GM18508 (cell line): Measurements from ENCODE around the gene SMYD5.
"Not testable (repeated sequence)": the region's sequence is repeated elsewhere in the genome, so short reads cannot be mapped to it uniquely, and the experiment has no call there.

Source experiments
- ATAC-seq: cut with Tn5 transposase; IDR thresholded peaks from one replicate; pipeline ENCODE4 v1.9.1; 2021; ENCODE audit warnings: moderate number of reproducible peaks; ENCODE audit not compliant: insufficient read depth, unreplicated experiment

SMYD5 gene

DNA sequence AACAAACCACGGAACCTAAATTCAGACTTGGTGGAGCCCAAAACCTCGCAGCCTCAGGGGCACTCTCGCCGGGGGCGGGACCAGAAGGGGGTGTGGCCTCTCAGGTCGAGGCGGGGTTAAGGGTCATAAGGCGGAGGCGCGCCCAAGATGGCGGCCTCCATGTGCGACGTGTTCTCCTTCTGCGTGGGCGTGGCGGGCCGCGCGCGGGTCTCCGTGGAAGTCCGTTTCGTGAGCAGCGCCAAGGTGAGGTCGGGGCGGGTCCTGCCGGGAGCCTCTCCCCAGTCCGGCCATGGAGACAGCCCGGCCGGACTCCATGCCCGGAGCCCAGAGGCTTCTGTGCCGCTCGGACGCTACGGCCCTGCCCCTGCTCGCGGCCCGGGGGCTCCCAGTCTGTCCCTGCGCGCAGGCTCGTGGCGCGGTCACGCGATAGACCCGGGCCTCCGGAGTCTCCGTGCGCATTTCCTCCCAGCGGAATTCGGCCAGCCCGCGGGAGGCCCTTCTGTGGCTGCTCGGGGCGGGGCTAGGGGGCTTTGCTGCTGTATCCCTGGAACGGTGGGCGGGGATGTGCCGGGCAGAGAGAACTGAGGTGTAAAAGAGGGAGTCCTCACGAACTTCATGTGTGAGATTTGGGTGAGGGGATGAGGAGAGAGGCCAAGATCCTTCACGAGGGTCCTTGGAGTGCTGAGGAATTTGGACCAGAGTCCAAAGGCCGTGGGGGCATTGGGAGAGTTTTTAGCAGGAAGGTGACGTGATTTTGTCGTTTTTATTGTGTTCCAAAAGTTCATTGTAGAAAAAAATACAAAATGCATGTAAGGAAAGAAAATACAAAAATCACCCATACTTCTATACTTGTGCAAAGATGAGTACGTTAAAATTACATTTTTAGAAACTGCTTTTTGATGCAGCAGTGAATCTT is at the start of gene SMYD5:
Gene SMYD5 (plus strand): TSS at position 126 of the 916 bp plus-strand sequence. CDS start 22 bp downstream, at position 148.
- ATAC-seq: peak; percentile 67

DNA sequence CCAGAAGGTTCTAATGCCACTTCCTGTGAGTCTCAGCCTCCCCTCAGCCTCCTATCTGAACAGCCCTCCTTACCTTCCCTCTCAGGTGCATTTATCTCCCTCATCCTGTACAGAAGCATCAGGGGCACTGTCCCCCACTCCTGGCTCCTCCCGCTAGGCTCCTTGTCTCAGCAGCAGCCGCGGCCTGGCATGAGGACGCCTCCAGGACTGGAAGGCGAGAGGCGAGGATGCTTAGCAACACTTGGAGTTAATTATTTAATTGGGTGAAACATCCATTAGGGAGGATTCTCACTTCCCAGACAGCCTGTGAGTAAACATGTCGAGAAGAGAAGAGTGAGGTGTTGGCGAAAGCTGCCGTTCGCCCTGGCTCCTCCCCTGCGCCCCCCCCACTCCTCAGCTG is 48.1 kb upstream of the SMYD5 start:
- not testable (repeated sequence) for ATAC-seq

DNA sequence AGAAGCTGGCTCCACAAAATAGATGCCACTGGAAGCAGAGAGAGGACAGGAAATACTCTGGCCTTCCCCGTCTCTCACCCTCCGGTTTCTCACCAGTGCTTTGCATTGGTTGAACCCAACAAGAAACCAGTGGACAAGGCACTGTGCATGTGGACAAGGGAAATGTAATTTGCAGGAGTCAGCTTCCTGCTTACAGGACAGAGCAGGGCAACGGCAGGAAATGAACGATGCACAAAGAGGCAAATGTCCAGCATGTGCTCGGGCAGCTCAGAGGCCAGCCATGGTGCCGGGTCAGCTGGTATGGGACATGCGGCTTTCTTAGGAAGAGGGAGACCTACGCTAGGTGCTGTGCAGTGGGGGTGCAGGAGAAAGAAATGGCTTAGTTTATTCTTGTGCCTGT is 47.2 kb upstream of the SMYD5 start:
- ATAC-seq: not testable (repeated sequence)

DNA sequence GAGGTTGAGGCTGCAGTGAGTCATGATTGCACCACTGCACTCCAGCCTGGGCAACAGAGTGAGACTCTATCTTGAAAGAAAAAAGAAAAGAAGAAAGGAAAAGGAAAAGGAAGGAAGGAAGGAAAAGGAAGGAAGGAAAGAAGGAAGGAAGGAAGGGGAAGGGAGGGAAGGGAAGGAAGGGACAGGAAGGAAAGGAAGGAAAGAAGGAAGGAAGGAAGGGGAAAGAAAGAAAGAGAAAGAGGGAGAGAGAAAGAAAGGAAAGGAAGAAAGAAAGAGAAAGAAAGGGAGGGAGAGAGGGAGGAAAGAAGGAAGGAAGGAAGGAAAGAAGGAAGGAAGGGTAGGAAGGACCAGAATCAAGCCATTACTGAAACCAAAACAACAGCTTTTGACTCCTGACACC is 45.7 kb upstream of the SMYD5 start:
- ATAC-seq: not testable (repeated sequence)

DNA sequence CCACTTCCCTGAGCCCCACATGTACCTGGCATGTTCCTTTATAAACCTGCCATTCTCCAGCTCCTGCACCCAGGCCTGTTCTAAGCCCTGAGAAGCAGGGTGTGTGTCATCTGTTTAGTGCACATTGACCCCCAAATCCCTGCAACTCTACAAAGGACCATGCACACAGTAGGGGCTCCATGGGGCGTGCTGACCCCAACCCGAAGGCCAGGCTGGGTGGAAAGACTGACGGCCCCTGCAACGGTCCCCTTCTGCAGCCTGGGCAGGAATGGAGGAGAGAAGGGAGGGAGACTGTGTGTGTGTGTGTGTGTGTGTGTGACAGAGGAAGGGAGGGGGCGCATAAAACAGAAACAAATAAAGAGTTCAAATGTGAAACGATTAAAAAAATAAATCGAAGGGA is 43.7 kb upstream of the SMYD5 start:
- ATAC-seq: not testable (repeated sequence)

DNA sequence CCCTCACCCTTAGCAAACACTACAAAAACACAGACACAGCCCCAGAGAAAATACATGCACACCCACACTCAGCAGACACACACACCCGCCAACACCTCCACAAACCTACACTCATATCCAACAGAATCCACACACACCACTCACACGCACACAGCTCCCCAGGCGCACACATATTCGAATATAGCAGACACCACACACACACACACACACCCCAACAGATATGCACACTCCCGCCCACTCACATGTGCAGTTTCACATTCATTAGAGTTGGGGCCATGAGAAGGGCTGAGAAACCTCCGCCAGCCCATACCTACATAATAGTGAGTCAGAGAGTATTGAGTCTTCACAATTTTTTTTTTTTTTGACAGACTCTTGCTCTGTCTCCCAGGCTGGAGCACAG is 41.1 kb upstream of the SMYD5 start:
- ATAC-seq: no peak

DNA sequence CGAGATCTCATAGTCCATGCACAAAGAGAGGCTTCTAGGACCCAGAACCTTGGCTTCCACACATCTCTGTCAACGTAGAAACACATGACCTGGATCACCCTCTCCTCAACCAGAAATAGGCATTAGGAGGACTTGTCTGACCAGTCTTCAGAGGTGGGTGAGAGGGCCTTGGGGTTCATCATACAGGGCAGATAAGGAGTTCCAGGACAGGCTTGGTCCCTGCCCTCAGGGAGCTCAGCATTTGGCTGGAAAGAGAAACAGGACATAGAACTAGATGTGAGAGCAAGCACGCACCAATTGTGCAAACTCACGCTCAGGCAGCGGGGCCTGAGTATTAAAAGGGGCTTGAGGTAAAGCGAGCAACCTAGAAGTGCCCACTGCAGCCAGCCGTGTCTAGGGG is 40.3 kb upstream of the SMYD5 start:
- no peak for ATAC-seq

DNA sequence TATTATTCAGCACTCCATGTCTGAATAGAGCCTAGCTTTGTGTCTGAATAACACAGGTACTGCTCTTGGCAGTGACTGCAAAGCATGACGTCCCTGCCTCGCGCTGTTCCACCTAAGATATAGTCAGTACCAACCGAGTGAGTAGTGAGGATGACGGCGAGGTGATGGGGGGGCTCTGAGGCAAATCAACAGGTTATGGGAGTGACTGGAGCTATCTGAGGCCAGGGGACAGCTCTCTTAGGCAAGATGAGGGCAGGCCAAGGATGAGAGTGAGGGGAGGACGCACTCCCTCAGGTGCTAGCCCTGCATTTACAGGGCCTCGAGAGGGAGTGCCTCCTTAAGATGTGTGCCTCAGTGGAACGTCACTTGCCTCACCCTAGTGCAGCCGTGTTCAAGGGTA is 39.8 kb upstream of the SMYD5 start:
- no peak for ATAC-seq

DNA sequence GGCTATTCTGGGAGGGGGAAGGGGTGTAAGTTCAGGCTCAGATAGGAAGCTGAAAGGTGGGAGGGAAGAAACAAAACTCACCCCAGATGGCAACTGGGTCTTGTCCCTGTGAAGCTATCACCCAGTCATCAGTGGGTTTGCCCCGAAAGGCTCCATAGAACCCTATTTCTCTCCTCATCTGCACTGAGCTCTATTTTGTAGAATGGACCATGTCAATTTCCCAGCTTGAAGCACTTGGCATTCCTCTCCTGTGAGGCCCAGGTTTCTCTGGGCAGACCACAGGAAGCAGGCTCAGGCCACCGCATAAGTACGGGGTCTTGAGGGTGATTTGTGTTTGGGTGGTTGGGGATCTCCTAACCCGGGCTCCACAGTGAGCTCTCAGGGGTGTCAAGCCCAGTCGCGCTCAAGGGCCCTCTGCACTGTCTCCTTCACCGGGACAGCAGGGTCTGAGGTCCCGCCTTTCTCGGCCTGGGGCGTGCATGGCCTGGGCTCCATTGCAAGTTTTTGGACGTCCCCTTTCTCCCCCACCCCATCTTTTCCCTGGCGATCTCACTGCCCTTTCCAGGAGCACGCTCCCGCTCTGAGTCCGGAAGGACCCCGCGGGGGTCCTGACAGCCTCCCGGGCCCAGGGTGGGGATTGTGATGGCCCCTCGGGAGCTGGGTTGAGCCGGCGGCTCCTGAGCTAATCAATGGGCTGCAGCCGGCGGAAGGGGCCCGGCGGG is 38.9 kb upstream of the SMYD5 start:
- no peak for ATAC-seq

DNA sequence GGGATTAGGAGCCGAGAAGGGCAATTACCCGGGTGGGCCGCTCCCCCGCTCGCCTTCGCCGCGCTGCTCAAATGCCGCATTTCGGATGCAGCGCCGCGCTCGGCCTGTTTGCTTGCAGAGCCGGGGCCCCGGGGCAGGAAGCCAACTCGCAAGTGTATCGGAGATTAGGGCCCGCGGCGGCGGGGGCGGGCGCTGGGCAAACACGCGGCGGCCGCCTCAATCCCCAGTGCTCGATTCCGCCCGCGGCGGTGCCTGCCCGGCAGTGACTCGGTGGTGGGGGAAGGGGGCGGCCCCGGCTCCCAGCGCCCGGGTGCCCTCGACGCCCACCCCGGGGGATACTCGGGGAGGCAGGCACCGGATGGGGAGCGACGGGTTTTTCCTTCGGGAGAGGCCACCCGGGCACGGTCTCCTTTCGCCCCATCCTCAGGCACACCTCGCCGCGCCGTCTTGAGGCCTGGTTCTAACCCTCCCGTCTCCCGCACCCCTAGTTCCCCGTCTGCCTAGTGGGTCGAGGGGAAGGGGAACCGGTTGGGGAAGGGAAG is 38.3 kb upstream of the SMYD5 start:
- no peak for ATAC-seq

DNA sequence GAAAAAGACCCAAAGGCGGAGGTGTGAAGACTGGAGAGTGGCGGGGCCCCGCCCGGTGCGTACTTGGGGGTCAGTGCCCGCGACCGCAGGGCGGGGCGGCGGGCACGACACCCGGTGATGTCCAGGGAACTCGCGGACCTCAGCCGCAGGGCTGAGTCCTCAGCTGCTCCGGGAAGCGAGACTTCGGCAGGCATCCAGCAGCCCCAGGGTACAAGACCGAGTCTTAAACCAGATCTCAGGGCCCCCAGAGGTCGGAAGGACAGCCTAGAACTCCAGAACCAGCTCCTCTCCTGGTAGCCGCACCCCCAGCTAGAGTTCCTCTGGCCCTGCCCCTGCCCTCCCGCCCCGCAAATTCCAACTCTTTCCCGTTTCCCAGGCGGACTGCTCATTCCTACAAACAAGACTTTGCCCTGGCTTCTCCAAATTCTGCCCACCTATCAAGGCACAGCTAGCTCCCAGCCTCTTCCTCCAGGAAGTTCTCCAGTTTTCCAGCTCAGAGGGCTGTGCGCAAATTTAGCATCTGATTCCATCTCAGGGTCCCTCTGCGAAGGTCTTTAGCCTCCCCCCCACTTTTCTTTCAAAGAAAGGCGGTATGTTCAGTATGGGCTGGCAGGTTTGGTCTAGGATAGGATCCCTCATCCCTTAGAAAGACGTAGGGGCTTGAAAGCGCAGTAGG is 37.7 kb upstream of the SMYD5 start:
- ATAC-seq: no peak

DNA sequence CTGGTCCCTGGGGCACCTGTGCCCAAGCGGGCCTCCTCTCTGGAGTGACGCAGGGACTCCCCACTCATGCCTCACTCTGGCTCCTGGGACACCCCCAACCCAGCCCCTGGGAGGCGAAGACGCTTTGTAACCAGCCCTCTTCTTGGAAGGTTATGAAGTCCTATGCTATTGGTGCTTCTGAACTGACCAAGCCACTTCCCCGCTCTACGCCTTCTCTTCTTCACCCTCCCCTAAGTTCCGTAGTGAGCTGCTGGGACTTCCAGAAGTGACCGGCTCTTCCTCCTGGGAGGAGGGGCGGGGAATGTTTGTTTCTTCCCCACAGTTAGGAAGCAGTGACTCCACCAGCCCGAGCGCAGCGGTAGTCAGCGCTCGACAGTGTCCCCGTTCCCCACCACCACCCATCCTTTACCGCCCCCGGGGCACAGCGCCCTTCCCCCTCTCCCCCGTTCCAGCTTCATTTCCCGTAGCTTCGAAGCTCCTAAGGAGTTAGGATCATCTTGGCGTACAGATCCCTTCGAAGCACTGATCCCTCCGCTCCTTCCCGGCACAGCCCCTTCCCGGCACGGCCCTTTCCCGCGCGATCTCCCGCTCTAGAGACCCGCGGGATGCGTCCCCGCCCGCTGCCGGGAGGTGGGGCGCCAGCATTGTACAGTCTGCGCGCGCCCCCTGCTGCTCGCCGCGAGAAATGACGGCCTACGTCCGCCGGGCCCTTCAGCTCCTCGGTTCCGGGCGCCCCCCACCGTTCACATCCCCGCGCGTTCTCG is 37.0 kb upstream of the SMYD5 start:
- peak; percentile 67 for ATAC-seq

DNA sequence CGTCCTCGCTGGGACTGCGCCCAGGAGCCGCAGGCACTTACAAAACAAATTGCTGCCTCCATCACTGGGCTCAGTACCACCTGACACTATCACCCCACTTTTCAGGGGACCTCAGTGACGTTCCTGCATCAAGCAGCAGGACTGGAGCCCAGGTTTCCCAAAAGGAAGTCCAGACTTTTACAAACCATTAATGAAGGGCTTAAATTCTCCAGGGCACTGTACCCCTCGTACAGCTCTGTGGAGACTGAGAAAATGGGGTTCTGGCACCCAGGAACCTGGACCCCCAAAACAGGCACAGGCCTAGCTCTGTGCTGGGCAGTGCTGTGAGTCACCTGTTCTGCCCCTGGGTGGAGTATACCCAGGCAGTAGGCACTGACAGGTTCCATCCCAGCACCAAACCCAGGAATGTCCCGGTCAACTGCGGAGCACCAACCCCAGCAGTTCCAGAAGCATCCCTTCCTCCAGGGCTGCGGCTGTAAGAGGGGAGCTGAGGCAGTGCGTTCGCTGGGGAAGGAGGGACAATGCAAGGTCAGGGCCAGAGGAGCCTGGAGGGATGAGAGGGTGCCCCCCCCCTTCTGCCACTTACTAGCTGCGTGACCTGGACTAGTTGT is 36.3 kb upstream of the SMYD5 start:
- no peak for ATAC-seq

DNA sequence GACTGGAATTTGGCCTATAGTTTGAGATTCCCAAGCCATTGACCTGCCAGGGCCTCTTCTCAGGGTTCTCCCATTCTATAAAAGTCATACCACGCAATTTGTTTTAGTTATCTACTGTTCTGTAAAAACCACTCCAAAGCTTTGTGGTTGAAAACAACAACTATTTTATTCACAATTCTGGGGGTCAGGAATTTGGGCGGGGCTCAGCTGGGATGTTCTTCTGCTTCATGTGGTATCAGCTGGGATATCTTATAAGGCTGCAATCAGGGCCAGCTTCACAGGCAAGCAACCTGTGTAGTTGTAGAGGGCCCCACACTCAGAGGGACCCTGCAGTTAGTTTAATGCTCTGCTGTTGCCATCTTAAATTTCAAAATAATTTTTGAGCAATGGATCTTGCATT is 28.1 kb upstream of the SMYD5 start:
- ATAC-seq: no peak

DNA sequence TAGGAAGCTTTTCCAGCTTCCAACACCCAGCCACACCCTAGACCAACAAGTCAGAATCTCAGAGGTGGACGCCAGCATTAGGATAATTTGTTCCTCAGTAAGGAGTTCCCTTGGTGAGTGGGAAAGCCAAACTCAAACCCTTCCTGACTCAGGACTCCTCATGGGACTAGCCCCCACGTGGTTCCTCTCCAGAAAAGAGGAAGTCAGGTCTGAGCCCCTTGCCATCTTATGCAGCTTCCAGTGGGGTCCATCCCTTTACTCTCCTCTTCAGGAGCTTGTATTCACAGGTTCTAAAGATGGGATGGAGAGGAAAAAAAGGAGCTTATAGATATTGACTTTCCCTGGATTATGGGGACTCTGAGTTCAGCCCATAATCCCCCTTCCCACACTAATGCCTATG is 26.5 kb upstream of the SMYD5 start:
- no peak for ATAC-seq

DNA sequence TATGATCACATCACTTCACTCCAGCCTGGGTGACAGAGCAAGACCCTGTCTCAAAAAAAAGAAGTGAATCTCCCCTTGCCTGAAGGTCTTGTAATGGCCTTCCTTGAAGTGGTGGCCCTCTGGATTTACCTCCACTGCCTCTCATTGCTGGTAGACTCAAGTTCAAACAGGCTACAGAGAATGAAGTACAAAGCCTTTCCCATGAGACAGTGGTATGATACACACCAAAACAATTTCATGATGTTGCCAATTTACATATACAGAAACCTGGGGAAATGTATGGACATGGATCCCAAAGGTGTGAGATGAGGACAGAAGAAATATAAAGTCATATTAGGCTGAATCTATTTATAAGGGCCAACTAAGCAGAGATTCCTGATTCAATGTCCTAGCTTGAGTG is 16.5 kb upstream of the SMYD5 start:
- ATAC-seq: no peak

DNA sequence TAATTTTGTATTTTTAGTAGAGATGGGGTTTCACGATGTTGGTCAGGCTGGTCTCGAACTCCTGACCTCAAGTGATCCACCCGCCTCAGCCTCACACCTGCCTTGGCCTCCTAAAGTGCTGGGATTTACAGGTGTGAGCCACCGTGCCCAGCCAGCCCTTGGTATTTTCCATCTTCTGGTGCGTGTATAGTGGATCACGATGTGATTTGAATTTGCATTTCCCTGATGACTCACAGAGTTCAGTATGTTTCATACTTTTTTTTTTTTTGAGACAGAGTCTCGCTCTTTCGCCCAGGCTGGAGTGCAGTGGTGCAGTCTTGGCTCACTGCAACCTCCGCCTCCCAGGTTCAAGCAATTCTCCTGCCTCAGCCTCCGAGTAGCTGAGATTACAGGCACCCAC is 13.8 kb upstream of the SMYD5 start:
- not testable (repeated sequence) for ATAC-seq

DNA sequence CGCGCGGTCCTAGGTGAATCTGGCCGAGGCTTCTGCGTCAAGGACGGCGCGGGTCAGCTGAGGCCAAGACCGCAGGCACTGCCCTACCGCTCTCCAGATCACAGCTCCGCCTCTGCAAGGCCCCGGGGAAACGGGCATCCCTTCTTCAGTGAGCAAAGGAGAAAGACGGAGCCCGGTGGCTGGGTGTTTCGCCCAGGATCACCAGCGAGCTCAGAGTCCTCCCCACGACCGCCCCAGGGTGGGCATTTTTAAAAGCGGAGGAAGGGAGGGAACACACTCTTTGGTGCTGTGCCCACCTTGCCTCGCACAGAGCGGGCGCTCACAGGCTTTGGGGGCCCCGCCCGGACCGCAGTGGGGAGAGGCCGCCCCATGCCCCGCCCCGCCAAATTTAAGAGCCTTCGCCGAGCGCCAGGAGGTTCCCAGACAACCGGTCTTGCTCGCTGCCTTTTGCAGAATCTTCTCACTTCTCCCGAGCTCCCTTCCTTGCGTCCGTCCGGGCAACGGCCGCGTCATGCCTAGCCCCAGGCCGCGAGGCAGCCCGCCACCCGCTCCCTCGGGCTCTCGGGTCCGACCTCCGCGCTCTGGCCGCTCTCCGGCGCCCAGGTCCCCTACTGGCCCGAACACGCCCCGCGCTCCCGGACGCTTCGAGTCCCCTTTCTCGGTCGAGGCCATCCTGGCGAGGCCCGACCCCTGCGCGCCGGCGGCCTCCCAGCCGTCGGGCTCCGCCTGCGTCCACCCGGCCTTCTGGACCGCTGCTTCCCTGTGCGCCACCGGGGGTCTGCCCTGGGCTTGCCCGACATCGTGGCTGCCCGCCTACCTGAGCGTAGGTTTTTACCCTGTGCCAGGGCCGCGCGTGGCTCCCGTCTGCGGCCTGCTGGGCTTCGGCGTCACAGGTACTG is 11.6 kb upstream of the SMYD5 start, which contains the start of gene NOTO:
Gene NOTO (plus strand): TSS at position 419 of the 899 bp plus-strand sequence. CDS start 93 bp downstream, at position 512.
- ATAC-seq: no peak
